HG02840 (cell line): Measurements from ENCODE around the gene NUMB.

Source experiments
- ATAC-seq: cut with Tn5 transposase; IDR thresholded peaks from one replicate; pipeline ENCODE4 v1.9.1; 2021; ENCODE audit warnings: mild to moderate bottlenecking, moderate library complexity, moderate number of reproducible peaks; ENCODE audit not compliant: unreplicated experiment, low FRiP score

NUMB gene

GRCh38 chr14:73458183-73458976 lies at the start of gene NUMB:
TSS of gene NUMB (minus strand) at chr14:73458546. CDS start at chr14:73355751, 102,795 bp downstream.
- peak; percentile 91 for ATAC-seq

- ATAC-seq, result no peak
These were observed 45.3 kb upstream of the NUMB start for GRCh38 chr14:73503648-73504047.

GRCh38 chr14:73502017-73502619 lies 43.8 kb upstream of the NUMB start:
- ATAC-seq, result no peak

- ATAC-seq, result no peak
These were observed 42.0 kb upstream of the NUMB start for GRCh38 chr14:73500360-73500759.

- no peak for ATAC-seq
These were observed 36.2 kb upstream of the NUMB start for GRCh38 chr14:73494593-73494992.

GRCh38 chr14:73492670-73493069 lies 34.3 kb upstream of the NUMB start:
- ATAC-seq, result no peak

GRCh38 chr14:73492043-73492552 lies 33.8 kb upstream of the NUMB start:
- ATAC-seq, result no peak

GRCh38 chr14:73491256-73492042 lies 33.1 kb upstream of the NUMB start:
- peak; percentile 53 for ATAC-seq

- no peak for ATAC-seq
These were observed 31.3 kb upstream of the NUMB start for GRCh38 chr14:73489481-73490175.

- ATAC-seq, result no peak
These were observed 20.3 kb upstream of the NUMB start for GRCh38 chr14:73478684-73479083.

- ATAC-seq, result no peak
These were observed 19.4 kb upstream of the NUMB start for GRCh38 chr14:73477618-73478266.

GRCh38 chr14:73476451-73476931 lies 18.1 kb upstream of the NUMB start:
- ATAC-seq, result no peak

- no peak for ATAC-seq
These were observed 16.6 kb upstream of the NUMB start for GRCh38 chr14:73474952-73475351.

GRCh38 chr14:73472185-73473114 lies 14.1 kb upstream of the NUMB start:
- ATAC-seq, result no peak

- no peak for ATAC-seq
These were observed 13.3 kb upstream of the NUMB start for GRCh38 chr14:73471582-73472184.

GRCh38 chr14:73468828-73469375 lies 10.6 kb upstream of the NUMB start:
- no peak for ATAC-seq

- no peak for ATAC-seq
These were observed 9.5 kb upstream of the NUMB start for GRCh38 chr14:73467800-73468199.

GRCh38 chr14:73467377-73467776 lies 9.0 kb upstream of the NUMB start:
- no peak for ATAC-seq
